Dermis lymphatic vessel endothelial cell (primary cell): ENCODE data around the gene ANKRD36B. TPM values are rescaled to one million over a fixed set of nuclear protein-coding genes. Genes with fewer than 3 reads are reported as not detected.

Experiments
- total RNA-seq: library from RNA; depleted of rRNA; stranded (reverse); fragments of >200 nt; gene quantifications from 2 replicates; pipeline ENCODE4 v1.2.1, GENCODE V29; 2014

ANKRD36B gene
- 38.5 and 49.4 TPM in 2 replicates for total RNA-seq

GRCh38 chr2:97589598-97590510, at the start of gene ANKRD36B:
Gene ANKRD36B, minus strand, starts transcription at chr2:97589877. Its CDS starts 192 bp downstream, at chr2:97589685.

Other genes starting within 250 kb of the ANKRD36B start
- 409 and 429 TPM in 2 replicates for gene COX5B, start 56.2 kb upstream of the ANKRD36B start, total RNA-seq
- 61.9 and 70.0 TPM in 2 replicates for gene ACTR1B, start 74.2 kb upstream of the ANKRD36B start, total RNA-seq
- gene C2orf92, start 79.8 kb upstream of the ANKRD36B start, total RNA-seq = 1.6 and 2.3 TPM in 2 replicates
- 0.11 and 0.34 TPM in 2 replicates for gene ZAP70, start 123.7 kb upstream of the ANKRD36B start, total RNA-seq